Neural cell (in vitro differentiated cells): Measurements from ENCODE around the gene PANK1. TPM values are rescaled to one million over a fixed set of nuclear protein-coding genes. Genes with fewer than 3 reads are reported as not detected.

Experiments used
- H2AFZ ChIP-seq: fragments of 200-600, 300-800 bp; sonication (generic), shearing (Covaris generic); 2 replicates; pipeline ENCODE4 v1.6.0; 2014; ENCODE audit warnings: low read depth, mild to moderate bottlenecking, antibody characterized with exemption, low read length, moderate library complexity
- H3F3A ChIP-seq: fragments of 200-600 bp; shearing (Covaris generic); 2 replicates; pipeline ENCODE4 v1.6.1; 2016; ENCODE audit warnings: mild to moderate bottlenecking, moderate library complexity, mixed read lengths, antibody characterized with exemption, low read length; ENCODE audit not compliant: insufficient read depth, poor library complexity, severe bottlenecking
- H3K27ac ChIP-seq: fragments of 200-600, 300-800 bp; sonication (generic), shearing (Covaris generic); 2 replicates; pipeline ENCODE4 v1.5.1; 2014; ENCODE audit warnings: mild to moderate bottlenecking, low read length, moderate library complexity
- H3K27me3 ChIP-seq: fragments of 300-800, 200-600 bp; sonication (generic), shearing (Covaris generic); 2 replicates; pipeline ENCODE4 v1.6.0; 2014; ENCODE audit warnings: mild to moderate bottlenecking, low read depth, low read length, moderate library complexity; ENCODE audit not compliant: insufficient read depth
- H3K36me3 ChIP-seq: fragments of 300-800, 200-600 bp; sonication (generic), shearing (Covaris generic); 2 replicates; pipeline ENCODE4 v1.5.1; 2014; ENCODE audit warnings: mild to moderate bottlenecking, antibody characterized with exemption, low read length, moderate library complexity; ENCODE audit not compliant: insufficient read depth
- H3K4me2 ChIP-seq: fragments of 300-800, 200-600 bp; sonication (generic), shearing (Covaris generic); 2 replicates; pipeline ENCODE4 v1.6.0; 2014; ENCODE audit warnings: mild to moderate bottlenecking, low read length
- H3K4me3 ChIP-seq: fragments of 300-800, 200-600 bp; sonication (generic), shearing (Covaris generic); 2 replicates; pipeline ENCODE4 v1.5.1; 2014; ENCODE audit warnings: mild to moderate bottlenecking, low read length, moderate library complexity
- H3K79me2 ChIP-seq: fragments of 200-600 bp; shearing (Covaris generic); replicated peaks from 2 replicates; pipeline ENCODE4 v1.6.0; 2014; ENCODE audit warnings: mild to moderate bottlenecking, low read length, moderate library complexity; ENCODE audit not compliant: insufficient read depth
- H3K9ac ChIP-seq: fragments of 300-800, 200-600 bp; sonication (generic), shearing (Covaris generic); 2 replicates; pipeline ENCODE4 v1.6.1; 2016; ENCODE audit warnings: mild to moderate bottlenecking, low read length, mixed read lengths
- H3K9me2 ChIP-seq: fragments of 200-600 bp; shearing (Covaris generic); 2 replicates; pipeline ENCODE4 v1.6.1; 2016; ENCODE audit warnings: mild to moderate bottlenecking, low read length, mixed read lengths; ENCODE audit not compliant: insufficient read depth
- H3K9me3 ChIP-seq: fragments of 200-600, 300-800 bp; sonication (generic), shearing (Covaris generic); 2 replicates; pipeline ENCODE4 v1.6.1; 2016; ENCODE audit warnings: mild to moderate bottlenecking, mixed run types, low read length, moderate library complexity, mixed read lengths
- H4K20me1 ChIP-seq: fragments of 200-600 bp; shearing (Covaris generic); 2 replicates; pipeline ENCODE4 v1.6.1; 2016; ENCODE audit warnings: mild to moderate bottlenecking, mixed run types; ENCODE audit not compliant: insufficient read depth
- EP300 ChIP-seq: fragments of 450-650 bp; conservative IDR thresholded peaks from 2 replicates; pipeline ENCODE4 v1.6.1; 2014; ENCODE audit warnings: antibody characterized with exemption, mild to moderate bottlenecking, moderate library complexity; ENCODE audit not compliant: poor library complexity, severe bottlenecking
- EZH2 ChIP-seq: fragments of 200-600, 300-800 bp; shearing (Covaris generic), sonication (generic); IDR thresholded peaks from 2 replicates; pipeline ENCODE4 v1.6.1; 2014; ENCODE audit warnings: antibody characterized with exemption, low read length, borderline replicate concordance, mild to moderate bottlenecking; ENCODE audit not compliant: insufficient read depth, poor library complexity, severe bottlenecking
- MXI1 ChIP-seq: fragments of 450-650 bp; conservative IDR thresholded peaks from 2 replicates; pipeline ENCODE4 v1.6.1; 2014; ENCODE audit warnings: antibody characterized with exemption, mild to moderate bottlenecking; ENCODE audit not compliant: poor library complexity, severe bottlenecking
- POLR2AphosphoS5 ChIP-seq: IDR thresholded peaks from 2 replicates; pipeline ENCODE4 v1.6.1; 2012
- RAD21 ChIP-seq: fragments of 450-650 bp; conservative IDR thresholded peaks from 2 replicates; pipeline ENCODE4 v1.6.1; 2014; ENCODE audit warnings: antibody characterized with exemption, mild to moderate bottlenecking, moderate library complexity
- SMC3 ChIP-seq: fragments of 450-650 bp; conservative IDR thresholded peaks from 2 replicates; pipeline ENCODE4 v1.6.1; 2014; ENCODE audit warnings: antibody characterized with exemption, mild to moderate bottlenecking, moderate library complexity; ENCODE audit not compliant: poor library complexity
- TAF1 ChIP-seq: IDR thresholded peaks from 2 replicates; pipeline ENCODE4 v1.6.1; 2012; ENCODE audit warnings: low read depth
- polyA plus RNA-seq: library from polyadenylated mRNA; depleted of rRNA; stranded (reverse); fragments of >200 nt; gene quantifications from 2 replicates; pipeline ENCODE4 v1.2.3, GENCODE V29; 2014
- TF ChIP-seq, protein P1 (sequence below): fragments of 450-650 bp; IDR thresholded peaks from 2 replicates; pipeline ENCODE4 v1.5.1; 2014; ENCODE audit warnings: antibody characterized with exemption, mild to moderate bottlenecking, moderate library complexity; ENCODE audit not compliant: poor library complexity, severe bottlenecking
- TF ChIP-seq, protein P2 (sequence below): IDR thresholded peaks from 2 replicates; pipeline ENCODE4 v1.6.1; 2012; ENCODE audit warnings: borderline replicate concordance

The PANK1 gene
- polyA plus RNA-seq, 1 donor from 2014 or later = 15.4 TPM

DNA sequence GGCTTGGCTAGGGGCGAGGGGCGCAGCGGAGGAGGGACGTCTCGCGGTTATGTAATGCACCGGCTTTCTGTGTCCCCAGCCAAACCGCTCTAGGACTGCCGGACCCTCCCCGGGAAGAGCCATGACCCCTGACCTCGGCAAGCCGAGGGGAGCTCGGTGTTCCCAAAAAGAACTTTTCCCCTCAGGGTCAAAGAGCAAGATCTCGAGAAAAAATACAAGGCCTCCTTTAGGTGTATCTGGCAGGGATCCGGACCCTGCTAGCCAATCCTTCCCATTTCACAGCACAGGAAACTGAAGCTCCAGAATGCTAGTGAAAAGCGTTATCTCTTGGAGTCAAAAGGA, 109.1 kb downstream of the PANK1 start:
- Histone ChIP-seq H3K9me3 (peaks cover 3% of the 10 kb centered on the region), H3F3A (no peaks in the 10 kb centered on the region), H3K4me3 (peak overlapping the region; percentile 76), H3K9ac (no peak overlapping the region), H3K9me2 (no peaks in the 10 kb centered on the region), H3K36me3 (no peaks in the 10 kb centered on the region), H3K27ac (no peak overlapping the region), H3K79me2 (no peaks in the 10 kb centered on the region), H4K20me1 (no peaks in the 10 kb centered on the region), H3K4me2 (no peak overlapping the region), H2AFZ (no peak overlapping the region), H3K27me3 (peaks cover 41% of the 10 kb centered on the region)
- no peak for TF ChIP-seq EZH2
- TF ChIP-seq TAF1 = peak; percentile 13

DNA sequence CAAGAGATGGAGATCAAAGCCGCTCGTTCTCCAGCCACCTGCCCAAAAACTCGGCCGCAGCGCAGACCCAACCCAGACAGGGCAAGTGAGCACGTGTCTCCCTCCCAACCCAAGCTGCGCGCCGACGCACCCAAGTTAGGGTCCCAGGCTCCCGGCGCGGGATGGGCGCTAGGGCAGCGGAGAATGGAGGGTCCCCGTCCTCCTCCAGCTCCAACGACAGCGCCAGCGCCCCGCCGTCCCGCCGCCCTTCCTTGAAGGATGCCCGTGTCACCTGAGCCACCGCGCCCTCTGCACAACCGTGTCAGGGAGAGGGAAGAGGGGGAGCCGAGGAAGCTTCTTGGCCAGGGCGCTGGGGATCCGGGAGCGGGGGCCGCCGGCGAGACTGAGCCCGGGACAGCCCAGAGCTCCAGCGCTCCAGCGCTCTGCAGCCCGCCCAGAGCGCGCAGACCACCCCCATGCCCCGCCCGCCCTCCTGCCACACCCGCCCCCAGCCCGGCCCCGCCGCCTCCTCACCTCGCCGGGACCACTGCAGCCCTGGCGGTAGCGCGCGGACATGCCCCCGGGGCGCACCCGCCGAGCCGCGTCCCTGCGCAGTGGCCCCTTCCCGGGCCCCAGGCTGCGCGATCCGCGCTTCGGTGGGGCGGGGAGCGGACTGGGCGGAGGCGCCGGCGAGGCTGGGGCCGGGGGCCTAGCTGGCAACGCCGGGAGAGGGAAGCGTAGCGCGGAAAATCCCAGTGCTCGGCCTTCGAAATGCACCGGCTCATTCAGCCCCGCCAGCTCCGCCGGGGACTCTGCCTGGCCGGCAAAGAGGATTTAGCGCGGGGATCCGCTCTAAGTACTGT, 109.7 kb downstream of the PANK1 start, which contains the start of gene SLC16A12:
TSS of gene SLC16A12 (minus strand) at position 424 of the 842 bp plus-strand sequence. CDS start 73,016 bp downstream, outside the sequence.
- H4K20me1 ChIP-seq = no peaks in the 10 kb centered on the region
- H3K9me3 ChIP-seq = peaks cover 3% of the 10 kb centered on the region
- peaks cover 41% of the 10 kb centered on the region for H3K27me3 ChIP-seq
- H3K9ac ChIP-seq = peak within 1 kb of the TSS; percentile 4
- peak within 1 kb of the TSS; percentile 89 for H3K4me2 ChIP-seq
- no peak for TF ChIP-seq EZH2
- TF ChIP-seq SMC3 = no peak
- TF ChIP-seq, protein P1, sequence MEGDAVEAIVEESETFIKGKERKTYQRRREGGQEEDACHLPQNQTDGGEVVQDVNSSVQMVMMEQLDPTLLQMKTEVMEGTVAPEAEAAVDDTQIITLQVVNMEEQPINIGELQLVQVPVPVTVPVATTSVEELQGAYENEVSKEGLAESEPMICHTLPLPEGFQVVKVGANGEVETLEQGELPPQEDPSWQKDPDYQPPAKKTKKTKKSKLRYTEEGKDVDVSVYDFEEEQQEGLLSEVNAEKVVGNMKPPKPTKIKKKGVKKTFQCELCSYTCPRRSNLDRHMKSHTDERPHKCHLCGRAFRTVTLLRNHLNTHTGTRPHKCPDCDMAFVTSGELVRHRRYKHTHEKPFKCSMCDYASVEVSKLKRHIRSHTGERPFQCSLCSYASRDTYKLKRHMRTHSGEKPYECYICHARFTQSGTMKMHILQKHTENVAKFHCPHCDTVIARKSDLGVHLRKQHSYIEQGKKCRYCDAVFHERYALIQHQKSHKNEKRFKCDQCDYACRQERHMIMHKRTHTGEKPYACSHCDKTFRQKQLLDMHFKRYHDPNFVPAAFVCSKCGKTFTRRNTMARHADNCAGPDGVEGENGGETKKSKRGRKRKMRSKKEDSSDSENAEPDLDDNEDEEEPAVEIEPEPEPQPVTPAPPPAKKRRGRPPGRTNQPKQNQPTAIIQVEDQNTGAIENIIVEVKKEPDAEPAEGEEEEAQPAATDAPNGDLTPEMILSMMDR = no peak
- no peak for TF ChIP-seq POLR2AphosphoS5
- no peak for TF ChIP-seq RAD21
- TF ChIP-seq, protein P2, sequence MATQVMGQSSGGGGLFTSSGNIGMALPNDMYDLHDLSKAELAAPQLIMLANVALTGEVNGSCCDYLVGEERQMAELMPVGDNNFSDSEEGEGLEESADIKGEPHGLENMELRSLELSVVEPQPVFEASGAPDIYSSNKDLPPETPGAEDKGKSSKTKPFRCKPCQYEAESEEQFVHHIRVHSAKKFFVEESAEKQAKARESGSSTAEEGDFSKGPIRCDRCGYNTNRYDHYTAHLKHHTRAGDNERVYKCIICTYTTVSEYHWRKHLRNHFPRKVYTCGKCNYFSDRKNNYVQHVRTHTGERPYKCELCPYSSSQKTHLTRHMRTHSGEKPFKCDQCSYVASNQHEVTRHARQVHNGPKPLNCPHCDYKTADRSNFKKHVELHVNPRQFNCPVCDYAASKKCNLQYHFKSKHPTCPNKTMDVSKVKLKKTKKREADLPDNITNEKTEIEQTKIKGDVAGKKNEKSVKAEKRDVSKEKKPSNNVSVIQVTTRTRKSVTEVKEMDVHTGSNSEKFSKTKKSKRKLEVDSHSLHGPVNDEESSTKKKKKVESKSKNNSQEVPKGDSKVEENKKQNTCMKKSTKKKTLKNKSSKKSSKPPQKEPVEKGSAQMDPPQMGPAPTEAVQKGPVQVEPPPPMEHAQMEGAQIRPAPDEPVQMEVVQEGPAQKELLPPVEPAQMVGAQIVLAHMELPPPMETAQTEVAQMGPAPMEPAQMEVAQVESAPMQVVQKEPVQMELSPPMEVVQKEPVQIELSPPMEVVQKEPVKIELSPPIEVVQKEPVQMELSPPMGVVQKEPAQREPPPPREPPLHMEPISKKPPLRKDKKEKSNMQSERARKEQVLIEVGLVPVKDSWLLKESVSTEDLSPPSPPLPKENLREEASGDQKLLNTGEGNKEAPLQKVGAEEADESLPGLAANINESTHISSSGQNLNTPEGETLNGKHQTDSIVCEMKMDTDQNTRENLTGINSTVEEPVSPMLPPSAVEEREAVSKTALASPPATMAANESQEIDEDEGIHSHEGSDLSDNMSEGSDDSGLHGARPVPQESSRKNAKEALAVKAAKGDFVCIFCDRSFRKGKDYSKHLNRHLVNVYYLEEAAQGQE = no peak
- peak; percentile 6 for TF ChIP-seq TAF1
- peak; percentile 16 for TF ChIP-seq MXI1
- TF ChIP-seq EP300 = no peak
- no peaks in the 10 kb centered on the region for H3K36me3 ChIP-seq
- no peaks in the 10 kb centered on the region for H3F3A ChIP-seq
- no peaks in the 10 kb centered on the region for H3K79me2 ChIP-seq
- H2AFZ ChIP-seq = no peak within 1 kb of the TSS
- no peak within 1 kb of the TSS for H3K27ac ChIP-seq
- H3K4me3 ChIP-seq = peak within 1 kb of the TSS; percentile 76
- H3K9me2 ChIP-seq = no peaks in the 10 kb centered on the region
